Measurements from ENCODE around the gene NPC1. TPM values are rescaled to one million over a fixed set of nuclear protein-coding genes. Genes with fewer than 3 reads are reported as not detected.

The NPC1 gene
- total and polyA plus RNA-seq, 2 donors: 29.8 to 30.5 TPM

- no peak overlapping the region for H3K4me3 ChIP-seq (ENCODE audit: low read depth, low read length)
- DNase-seq (ENCODE audit: extremely low spot score): no peak
- WGBS: 71% methylated on average over 9 of the region's 9 CpGs
- no peaks in the 10 kb centered on the region for H3K4me1 ChIP-seq (ENCODE audit: insufficient read depth)
- H3K27ac ChIP-seq (ENCODE audit: low read depth): no peak overlapping the region
- peaks cover 5% of the 10 kb centered on the region for H3K36me3 ChIP-seq (ENCODE audit: insufficient read depth)
Observed at GRCh38 chr18:23541349-23542093, 44.8 kb downstream of the NPC1 start.

- DNase-seq (ENCODE audit: extremely low spot score): no peak
- H3K36me3 ChIP-seq (ENCODE audit: insufficient read depth): peaks cover 5% of the 10 kb centered on the region
- H3K4me3 ChIP-seq (ENCODE audit: low read depth, low read length): no peak overlapping the region
- no peak overlapping the region for H3K27ac ChIP-seq (ENCODE audit: low read depth)
- H3K4me1 ChIP-seq (ENCODE audit: insufficient read depth): no peaks in the 10 kb centered on the region
- WGBS: 57% methylated on average over 5 of the region's 5 CpGs
Observed at GRCh38 chr18:23540867-23541266, 45.4 kb downstream of the NPC1 start.

GRCh38 chr18:23539911-23540525, 46.3 kb downstream of the NPC1 start:
- no peak overlapping the region for H3K4me3 ChIP-seq (ENCODE audit: low read depth, low read length)
- DNase-seq (ENCODE audit: extremely low spot score): no peak
- no peaks in the 10 kb centered on the region for H3K4me1 ChIP-seq (ENCODE audit: insufficient read depth)
- WGBS: 79% methylated on average over 9 of the region's 9 CpGs
- H3K27ac ChIP-seq (ENCODE audit: low read depth): peak overlapping the region; percentile 28
- peaks cover 3% of the 10 kb centered on the region for H3K36me3 ChIP-seq (ENCODE audit: insufficient read depth)

- no peak overlapping the region for H3K27ac ChIP-seq (ENCODE audit: low read depth)
- no peaks in the 10 kb centered on the region for H3K4me1 ChIP-seq (ENCODE audit: insufficient read depth)
- peaks cover 2% of the 10 kb centered on the region for H3K36me3 ChIP-seq (ENCODE audit: insufficient read depth)
- 84% methylated on average over 9 of the region's 9 CpGs for WGBS
- no peak overlapping the region for H3K4me3 ChIP-seq (ENCODE audit: low read depth, low read length)
- no peak for DNase-seq (ENCODE audit: extremely low spot score)
Observed at GRCh38 chr18:23539296-23539695, 47.0 kb downstream of the NPC1 start.

- Histone ChIP-seq H3K36me3 (ENCODE audit: insufficient read depth) (peaks cover 2% of the 10 kb centered on the region), H3K4me3 (ENCODE audit: low read depth, low read length) (no peak overlapping the region), H3K27ac (ENCODE audit: low read depth) (no peak overlapping the region), H3K4me1 (ENCODE audit: insufficient read depth) (no peaks in the 10 kb centered on the region)
- DNase-seq (ENCODE audit: extremely low spot score): no peak
- 79% methylated on average over 6 of the region's 6 CpGs for WGBS
Observed at GRCh38 chr18:23538870-23539269, 47.4 kb downstream of the NPC1 start.

GRCh38 chr18:23538001-23538400, 48.3 kb downstream of the NPC1 start:
- no peak for DNase-seq (ENCODE audit: extremely low spot score)
- 87% methylated on average over 9 of the region's 9 CpGs for WGBS

GRCh38 chr18:23537274-23537673, 49.0 kb downstream of the NPC1 start:
- no peaks in the 10 kb centered on the region for H3K4me1 ChIP-seq (ENCODE audit: insufficient read depth)
- no peak for DNase-seq (ENCODE audit: extremely low spot score)
- no peak overlapping the region for H3K27ac ChIP-seq (ENCODE audit: low read depth)
- H3K36me3 ChIP-seq (ENCODE audit: insufficient read depth): peaks cover 2% of the 10 kb centered on the region
- H3K4me3 ChIP-seq (ENCODE audit: low read depth, low read length): no peak overlapping the region
- 96% methylated on average over 7 of the region's 7 CpGs for WGBS

More at GRCh38 chr18:23538001-23538400, 48.3 kb downstream of the NPC1 start:
- no peaks in the 10 kb centered on the region for H3K4me1 ChIP-seq (ENCODE audit: insufficient read depth)
- peaks cover 2% of the 10 kb centered on the region for H3K36me3 ChIP-seq (ENCODE audit: insufficient read depth)
- no peak overlapping the region for H3K4me3 ChIP-seq (ENCODE audit: low read depth, low read length)
- H3K27ac ChIP-seq (ENCODE audit: low read depth): no peak overlapping the region

- H3K36me3 ChIP-seq (ENCODE audit: insufficient read depth): peaks cover 3% of the 10 kb centered on the region
- H3K4me1 ChIP-seq (ENCODE audit: insufficient read depth): no peaks in the 10 kb centered on the region
- no peak for DNase-seq (ENCODE audit: extremely low spot score)
- H3K27ac ChIP-seq (ENCODE audit: low read depth): no peak overlapping the region
- H3K4me3 ChIP-seq (ENCODE audit: low read depth, low read length): no peak overlapping the region
- WGBS: 68% methylated on average over 5 of the region's 5 CpGs
Observed at GRCh38 chr18:23536204-23536603, 50.1 kb downstream of the NPC1 start.

- 96% methylated on average over 16 of the region's 16 CpGs for WGBS
- no peaks in the 10 kb centered on the region for H3K4me1 ChIP-seq (ENCODE audit: insufficient read depth)
- peaks cover 2% of the 10 kb centered on the region for H3K36me3 ChIP-seq (ENCODE audit: insufficient read depth)
- H3K4me3 ChIP-seq (ENCODE audit: low read depth, low read length): no peak overlapping the region
- DNase-seq (ENCODE audit: extremely low spot score): no peak
- no peak overlapping the region for H3K27ac ChIP-seq (ENCODE audit: low read depth)
Observed at GRCh38 chr18:23534276-23534675, 52.0 kb downstream of the NPC1 start.

GRCh38 chr18:23532848-23533247, 53.5 kb downstream of the NPC1 start:
- DNase-seq (ENCODE audit: extremely low spot score): no peak
- Histone ChIP-seq H3K36me3 (ENCODE audit: insufficient read depth) (peaks cover 2% of the 10 kb centered on the region), H3K4me3 (ENCODE audit: low read depth, low read length) (no peak overlapping the region), H3K27ac (ENCODE audit: low read depth) (no peak overlapping the region), H3K4me1 (ENCODE audit: insufficient read depth) (no peaks in the 10 kb centered on the region)
- 40% methylated on average over 4 of the region's 4 CpGs for WGBS

- H3K4me1 ChIP-seq (ENCODE audit: insufficient read depth): no peaks in the 10 kb centered on the region
- no peak overlapping the region for H3K27ac ChIP-seq (ENCODE audit: low read depth)
- no peak for DNase-seq (ENCODE audit: extremely low spot score)
- H3K4me3 ChIP-seq (ENCODE audit: low read depth, low read length): no peak overlapping the region
- WGBS: 91% methylated on average over 13 of the region's 13 CpGs
- H3K36me3 ChIP-seq (ENCODE audit: insufficient read depth): peaks cover 2% of the 10 kb centered on the region
Observed at GRCh38 chr18:23531912-23532311, 54.4 kb downstream of the NPC1 start.

GRCh38 chr18:23530195-23530594, 56.1 kb downstream of the NPC1 start:
- no peaks in the 10 kb centered on the region for H3K4me1 ChIP-seq (ENCODE audit: insufficient read depth)
- H3K4me3 ChIP-seq (ENCODE audit: low read depth, low read length): no peak overlapping the region
- peaks cover 2% of the 10 kb centered on the region for H3K36me3 ChIP-seq (ENCODE audit: insufficient read depth)
- WGBS: 88% methylated on average over 7 of the region's 7 CpGs
- H3K27ac ChIP-seq (ENCODE audit: low read depth): no peak overlapping the region
- DNase-seq (ENCODE audit: extremely low spot score): no peak

- no peak overlapping the region for H3K4me3 ChIP-seq (ENCODE audit: low read depth, low read length)
- no peaks in the 10 kb centered on the region for H3K4me1 ChIP-seq (ENCODE audit: insufficient read depth)
- H3K27ac ChIP-seq (ENCODE audit: low read depth): no peak overlapping the region
- peaks cover 2% of the 10 kb centered on the region for H3K36me3 ChIP-seq (ENCODE audit: insufficient read depth)
- WGBS: 82% methylated on average over 3 of the region's 3 CpGs
- DNase-seq (ENCODE audit: extremely low spot score): no peak
Observed at GRCh38 chr18:23529604-23530003, 56.7 kb downstream of the NPC1 start.

Data from urinary bladder (tissue), 4 donors.